Fibroblast of the aortic adventitia (primary cell): ENCODE results near the gene ZG16. TPM values are rescaled to one million over a fixed set of nuclear protein-coding genes. Genes with fewer than 3 reads are reported as not detected.
A peak's percentile ranks its signal among the peaks of the same experiment; 100 is the strongest.
"Not testable (repeated sequence)": the region's sequence is repeated elsewhere in the genome, so short reads cannot be mapped to it uniquely, and the experiment has no call there.

Experiments used
- DNase-seq: peaks from one replicate; pipeline ENCODE4 v3.0.0-alpha.2; 2010; ENCODE audit warnings: low read depth
- H3K4me3 ChIP-seq: 2 replicates; pipeline ENCODE4 v1.5.1; 2011; ENCODE audit warnings: low read depth, mild to moderate bottlenecking, control low read depth, low read length, moderate library complexity
- CTCF ChIP-seq: IDR thresholded peaks from 2 replicates; pipeline ENCODE4 v1.5.1; 2011; ENCODE audit warnings: mild to moderate bottlenecking, low read length, control low read depth, inconsistent platforms; ENCODE audit not compliant: insufficient read depth
- total RNA-seq: library from RNA; depleted of rRNA; stranded (reverse); fragments of >200 nt; gene quantifications from 2 replicates; pipeline ENCODE4 v1.2.3, GENCODE V29; 2012; ENCODE audit warnings: low replicate concordance

The ZG16 gene
- not detected in 2 replicates for total RNA-seq

- DNase-seq: no peak
- H3K4me3 ChIP-seq: no peak within 1 kb of the TSS
- TF ChIP-seq CTCF: no peak
Measured at GRCh38 chr16:29777576-29778350, at the start of gene ZG16. TSS of gene ZG16 (plus strand) at chr16:29778256. CDS start at chr16:29779267, 1,011 bp downstream.

GRCh38 chr16:29729116-29729521, 48.9 kb upstream of the ZG16 start:
- no peak overlapping the region for H3K4me3 ChIP-seq
- peak; percentile 69 for TF ChIP-seq CTCF
- peak; percentile 55 for DNase-seq

GRCh38 chr16:29730649-29731048, 47.4 kb upstream of the ZG16 start:
- no peak for TF ChIP-seq CTCF
- DNase-seq: no peak
- no peak overlapping the region for H3K4me3 ChIP-seq

- not testable (repeated sequence) for H3K4me3 ChIP-seq, DNase-seq
Measured at GRCh38 chr16:29731768-29732601, 46.1 kb upstream of the ZG16 start.

GRCh38 chr16:29734786-29735185, 43.3 kb upstream of the ZG16 start:
- no peak overlapping the region for H3K4me3 ChIP-seq
- no peak for TF ChIP-seq CTCF
- no peak for DNase-seq

GRCh38 chr16:29736112-29736511, 41.9 kb upstream of the ZG16 start:
- DNase-seq: no peak
- no peak overlapping the region for H3K4me3 ChIP-seq
- TF ChIP-seq CTCF: peak; percentile 22

GRCh38 chr16:29736764-29737163, 41.3 kb upstream of the ZG16 start:
- TF ChIP-seq CTCF: no peak
- DNase-seq: no peak
- H3K4me3 ChIP-seq: no peak overlapping the region
